Lung (tissue), 12 donors: Measurements from ENCODE around the gene VPS41. TPM values are rescaled to one million over a fixed set of nuclear protein-coding genes. Genes with fewer than 3 reads are reported as not detected.
A peak's percentile ranks its signal among the peaks of the same experiment; 100 is the strongest.

ENCODE experiments used
- ATAC-seq: fragments of 200-7000 bp; cut with Tn5 transposase; one replicate; pipeline ENCODE4 v1.9.1; 2020; ENCODE audit warnings: moderate number of reproducible peaks; ENCODE audit not compliant: insufficient read depth, low FRiP score
- DNase-seq, 3 donors: peaks; one replicate each; pipeline ENCODE4 v3.0.0-alpha.2; 2013 to 2017
- H3K27ac ChIP-seq, 2 donors: one replicate each; pipeline ENCODE4 v1.5.1; 2013; ENCODE audit warnings: mild to moderate bottlenecking in 2 of 2, moderate library complexity in 2 of 2, control low read depth in 1 of 2, inconsistent platforms in 1 of 2, low read depth in 1 of 2, low read length in 1 of 2
- H3K27me3 ChIP-seq, 3 donors: one replicate each; pipeline ENCODE4 v1.5.1; 2013; ENCODE audit warnings: low read length in 2 of 3; ENCODE audit not compliant: control insufficient read depth in 3 of 3, insufficient read depth in 3 of 3
- H3K36me3 ChIP-seq, 4 donors: one replicate each; pipeline ENCODE4 v1.5.1; 2013; ENCODE audit warnings: low read length in 4 of 4, mild to moderate bottlenecking in 1 of 4, moderate library complexity in 1 of 4; ENCODE audit not compliant: control insufficient read depth in 4 of 4, insufficient read depth in 4 of 4
- H3K4me1 ChIP-seq, 5 donors: one replicate each; pipeline ENCODE4 v1.5.1; 2013; ENCODE audit warnings: low read length in 5 of 5, mild to moderate bottlenecking in 2 of 5, moderate library complexity in 1 of 5; ENCODE audit not compliant: control insufficient read depth in 5 of 5, insufficient read depth in 5 of 5
- H3K4me3 ChIP-seq: one replicate; pipeline ENCODE4 v1.5.1; 2013; ENCODE audit warnings: mild to moderate bottlenecking, control low read depth, moderate library complexity
- H3K9ac ChIP-seq, 2 donors: one replicate each; pipeline ENCODE4 v1.5.1; 2013; ENCODE audit warnings: low read length in 2 of 2, control low read depth in 1 of 2; ENCODE audit not compliant: insufficient read depth in 1 of 2
- H3K9me3 ChIP-seq, 4 donors: one replicate each; pipeline ENCODE4 v1.5.1; 2013; ENCODE audit warnings: low read length in 3 of 4, mild to moderate bottlenecking in 1 of 4, moderate library complexity in 1 of 4; ENCODE audit not compliant: control insufficient read depth in 4 of 4, insufficient read depth in 3 of 4
- CTCF ChIP-seq: IDR thresholded peaks from 2 replicates; pipeline ENCODE4 v1.5.1; 2012; ENCODE audit warnings: mild to moderate bottlenecking; ENCODE audit errors: control extremely low read depth, extremely low read depth
- WGBS, 2 donors: extraction: QIAGEN DNeasy Blood & Tissue Kit; methylation state at CpG; one replicate each; pipeline ENCODE4 v1.1.7; 2013; 5-methylcytosine and 5-hydroxymethylcytosine counted together
- polyA plus RNA-seq, 2 donors: library from polyadenylated mRNA; stranded (reverse); fragments of 200-250 nt; gene quantifications; one replicate each; pipeline ENCODE4 v1.2.1, GENCODE V29; 2013
- total RNA-seq, 2 donors: library from RNA; depleted of rRNA in 1 of 2; stranded (reverse); fragments of >200 nt in 1 of 2; gene quantifications; one replicate each; pipeline ENCODE4 v1.2.1, GENCODE V29; 2014 to 2021
- donor health status: control.
- donor health status: control.
- donor health status: Bipolar disorder and iron deficiency.
- donor health status: healthy.
- donor health status: DM: yes; HTN: yes; CAD: no.

The VPS41 gene
- total and polyA plus RNA-seq, 4 donors = 13.8 to 88.6 (median 48.1) TPM

- no peak overlapping the region for H3K4me3 ChIP-seq
- no peak overlapping the region for H3K9ac ChIP-seq
- peak overlapping the region in 1 of 2 donors; percentile 21 for H3K27ac ChIP-seq
- no peaks in the 10 kb centered on the region for H3K27me3 ChIP-seq
- 89 to 94% methylated on average over 3 of the region's 3 CpGs for WGBS, 2 donors
- peaks cover 0 to 6% (median 3%) of the 10 kb centered on the region in 4 donors for H3K36me3 ChIP-seq
- H3K4me1 ChIP-seq = peaks cover 0 to 10% (median 0%) of the 10 kb centered on the region in 5 donors
- DNase-seq (no peak), ATAC-seq (no peak)
- H3K9me3 ChIP-seq = peaks cover 0 to 3% (median under 1%) of the 10 kb centered on the region in 4 donors
- TF ChIP-seq CTCF = no peak
Measured at GRCh38 chr7:38825721-38826440, 83.1 kb downstream of the VPS41 start.

GRCh38 chr7:38824948-38825347 lies 84.0 kb downstream of the VPS41 start:
- H3K4me3 ChIP-seq = no peak overlapping the region
- DNase-seq = no peak
- no peaks in the 10 kb centered on the region for H3K27me3 ChIP-seq
- H3K9me3 ChIP-seq = peaks cover 0 to 3% (median under 1%) of the 10 kb centered on the region in 4 donors
- peaks cover 0 to 8% (median 3%) of the 10 kb centered on the region in 4 donors for H3K36me3 ChIP-seq
- TF ChIP-seq CTCF = no peak
- ATAC-seq = no peak
- H3K9ac ChIP-seq = no peak overlapping the region
- H3K4me1 ChIP-seq = peaks cover 0 to 10% (median 0%) of the 10 kb centered on the region in 5 donors
- WGBS, 2 donors = 94 to 96% methylated on average over 3 of the region's 3 CpGs
- no peak overlapping the region for H3K27ac ChIP-seq

GRCh38 chr7:38822549-38822948 lies 86.4 kb downstream of the VPS41 start:
- ATAC-seq (no peak), DNase-seq (no peak)
- Histone ChIP-seq H3K4me3 (no peak overlapping the region), H3K36me3 (peaks cover 0 to 10% (median 4%) of the 10 kb centered on the region in 4 donors), H3K4me1 (peaks cover 0 to 10% (median 0%) of the 10 kb centered on the region in 5 donors), H3K9ac (no peak overlapping the region), H3K9me3 (peaks cover 0 to 3% (median under 1%) of the 10 kb centered on the region in 4 donors), H3K27ac (no peak overlapping the region), H3K27me3 (no peaks in the 10 kb centered on the region)
- no peak for TF ChIP-seq CTCF
- 92 to 93% methylated on average over 1 of the region's 1 CpG for WGBS, 2 donors
